Endodermal cell (in vitro differentiated cells): ENCODE results near the gene SLIT3. TPM values are rescaled to one million over a fixed set of nuclear protein-coding genes. Genes with fewer than 3 reads are reported as not detected.

Experiments used
- DNase-seq: peaks from one replicate; pipeline ENCODE4 v3.0.0-alpha.2; 2017
- H3K27ac ChIP-seq: 2 replicates; pipeline ENCODE4 v1.5.1; 2013; ENCODE audit warnings: mild to moderate bottlenecking, low read depth, low read length, moderate library complexity
- H3K27me3 ChIP-seq: 2 replicates; pipeline ENCODE4 v1.6.1; 2013; ENCODE audit warnings: mild to moderate bottlenecking, low read length, moderate library complexity; ENCODE audit not compliant: insufficient read depth, control insufficient read depth, poor library complexity, severe bottlenecking
- H3K36me3 ChIP-seq: 2 replicates; pipeline ENCODE4 v1.7.0; 2013; ENCODE audit warnings: mild to moderate bottlenecking, low read length, moderate library complexity; ENCODE audit not compliant: control insufficient read depth, insufficient read depth
- H3K4me1 ChIP-seq: one replicate; pipeline ENCODE4 v1.7.0; 2013; ENCODE audit warnings: low read length; ENCODE audit not compliant: control insufficient read depth, insufficient read depth
- H3K4me3 ChIP-seq: 2 replicates; pipeline ENCODE4 v1.5.1; 2013; ENCODE audit warnings: mild to moderate bottlenecking, low read length, moderate library complexity
- H3K9ac ChIP-seq: 2 replicates; pipeline ENCODE4 v1.6.1; 2013; ENCODE audit warnings: mild to moderate bottlenecking, low read length, moderate library complexity; ENCODE audit not compliant: poor library complexity, severe bottlenecking; ENCODE audit errors: extremely low read depth
- H3K9me3 ChIP-seq: 2 replicates; pipeline ENCODE4 v1.6.1; 2013; ENCODE audit warnings: mild to moderate bottlenecking, low read length, moderate library complexity; ENCODE audit not compliant: control insufficient read depth
- H3K27ac Mint-ChIP-seq: 2 replicates; pipeline ENCODE4 v1.8.0; 2020; ENCODE audit warnings: mixed read lengths
- H3K27me3 Mint-ChIP-seq: 2 replicates; pipeline ENCODE4 v1.8.0; 2021; ENCODE audit warnings: mild to moderate bottlenecking, mixed read lengths; ENCODE audit not compliant: insufficient read depth
- H3K36me3 Mint-ChIP-seq: 2 replicates; pipeline ENCODE4 v1.8.0; 2020; ENCODE audit warnings: low read depth, mixed read lengths
- H3K4me1 Mint-ChIP-seq: 2 replicates; pipeline ENCODE4 v1.8.0; 2020; ENCODE audit warnings: mixed read lengths
- H3K4me3 Mint-ChIP-seq: 2 replicates; pipeline ENCODE4 v1.8.0; 2020; ENCODE audit warnings: mild to moderate bottlenecking, moderate library complexity, mixed read lengths
- H3K9me3 Mint-ChIP-seq: 2 replicates; pipeline ENCODE4 v1.8.0; 2020; ENCODE audit warnings: mild to moderate bottlenecking, mixed read lengths
- CTCF ChIP-seq: fragments of 200-600 bp; sonication (generic); conservative IDR thresholded peaks from 2 replicates; pipeline ENCODE4 v1.5.0; 2021; ENCODE audit warnings: antibody characterized with exemption, mild to moderate bottlenecking
- WGBS, 2 experiments: methylation state at CpG; one replicate each; pipeline versions ENCODE4 v1.1.5 to v1.1.7; 2013; ENCODE audit warnings: missing lambda C conversion rate in 2 of 2, mixed read lengths in 1 of 2; ENCODE audit not compliant: insufficient coverage in 1 of 2, insufficient read length in 1 of 2; 5-methylcytosine and 5-hydroxymethylcytosine counted together
- total RNA-seq, 2 donors: library from RNA; stranded (reverse); fragmentation: NEBNext Ultra II Directional in 1 of 2; extraction: Animal tissue kit (Norgen Biotek cat#: 25700) in 1 of 2; gene quantifications; 2 replicates in 1 of 2; 3 replicates in 1 of 2; pipeline ENCODE4 v1.2.1, GENCODE V29; 2021

The SLIT3 gene
- total RNA-seq, 2 donors from 2014 or later, result 2.5 to 3.4 TPM

- no peak for TF ChIP-seq CTCF
- Histone ChIP-seq H3K4me1 (no peaks in the 10 kb centered on the region), H3K36me3 (no peaks in the 10 kb centered on the region), H3K27ac (no peak overlapping the region), H3K4me3 (no peak overlapping the region), H3K9ac (no peak overlapping the region), H3K27me3 (peaks cover 8% of the 10 kb centered on the region), H3K9me3 (no peaks in the 10 kb centered on the region)
- H3K4me3 Mint-ChIP-seq, result no peak overlapping the region
- 86 to 88% methylated on average over 4 to 6 of the region's 7 CpGs for WGBS, 2 experiments
- no peak overlapping the region for H3K27ac Mint-ChIP-seq
- DNase-seq, result no peak
- peaks cover 15% of the 10 kb centered on the region for H3K27me3 Mint-ChIP-seq
- H3K9me3 Mint-ChIP-seq, result no peaks in the 10 kb centered on the region
- H3K36me3 Mint-ChIP-seq, result no peaks in the 10 kb centered on the region
- no peaks in the 10 kb centered on the region for H3K4me1 Mint-ChIP-seq
Observed at GRCh38 chr5:169263591-169263990, 37.3 kb downstream of the SLIT3 start.

DNA sequence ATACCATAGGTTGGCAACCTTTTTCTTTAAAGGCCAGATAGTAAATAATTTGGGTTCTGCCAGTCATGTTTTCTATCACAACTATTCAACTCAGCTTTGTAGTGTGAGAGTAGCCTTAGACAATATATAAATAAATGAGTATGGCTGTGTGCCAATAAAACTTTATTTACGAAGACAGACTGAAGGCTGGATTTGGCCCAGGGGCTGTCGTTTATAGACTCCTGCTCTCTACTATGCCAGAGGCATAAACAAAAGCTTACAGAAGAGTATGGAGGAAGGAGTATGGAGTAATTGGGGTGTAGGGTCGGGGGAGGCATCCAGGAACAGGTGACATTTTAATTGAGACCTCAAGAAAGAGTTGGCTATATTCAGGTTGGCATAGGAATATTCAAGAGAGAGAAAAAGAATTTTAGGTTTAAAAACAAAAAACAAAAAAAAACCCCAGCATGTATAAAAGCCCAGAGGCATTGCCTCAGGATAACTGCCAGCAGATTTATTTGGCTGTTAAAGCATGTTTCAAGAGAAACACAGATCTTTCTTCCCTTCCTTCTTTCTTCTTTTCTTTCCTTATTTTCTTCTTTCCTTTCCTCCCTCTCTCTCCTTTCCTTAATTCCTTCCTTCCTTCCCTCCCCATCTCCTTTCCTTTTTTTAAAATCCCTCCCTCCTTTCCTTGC is 39.9 kb downstream of the SLIT3 start:
- Histone ChIP-seq H3K36me3 (no peaks in the 10 kb centered on the region), H3K27me3 (peaks cover 8% of the 10 kb centered on the region), H3K9me3 (no peaks in the 10 kb centered on the region), H3K27ac (no peak overlapping the region), H3K9ac (no peak overlapping the region), H3K4me1 (no peaks in the 10 kb centered on the region), H3K4me3 (no peak overlapping the region)
- Mint-ChIP-seq H3K36me3 (no peaks in the 10 kb centered on the region), H3K4me3 (no peak overlapping the region), H3K9me3 (no peaks in the 10 kb centered on the region), H3K27me3 (peaks cover 26% of the 10 kb centered on the region), H3K27ac (no peak overlapping the region), H3K4me1 (no peaks in the 10 kb centered on the region)
- no peak for DNase-seq
- WGBS, 2 experiments, result 83% methylated on average over 3 of the region's 3 CpGs; no CpG with 5 or more reads in 1 of the 2 experiments
- TF ChIP-seq CTCF, result no peak

DNA sequence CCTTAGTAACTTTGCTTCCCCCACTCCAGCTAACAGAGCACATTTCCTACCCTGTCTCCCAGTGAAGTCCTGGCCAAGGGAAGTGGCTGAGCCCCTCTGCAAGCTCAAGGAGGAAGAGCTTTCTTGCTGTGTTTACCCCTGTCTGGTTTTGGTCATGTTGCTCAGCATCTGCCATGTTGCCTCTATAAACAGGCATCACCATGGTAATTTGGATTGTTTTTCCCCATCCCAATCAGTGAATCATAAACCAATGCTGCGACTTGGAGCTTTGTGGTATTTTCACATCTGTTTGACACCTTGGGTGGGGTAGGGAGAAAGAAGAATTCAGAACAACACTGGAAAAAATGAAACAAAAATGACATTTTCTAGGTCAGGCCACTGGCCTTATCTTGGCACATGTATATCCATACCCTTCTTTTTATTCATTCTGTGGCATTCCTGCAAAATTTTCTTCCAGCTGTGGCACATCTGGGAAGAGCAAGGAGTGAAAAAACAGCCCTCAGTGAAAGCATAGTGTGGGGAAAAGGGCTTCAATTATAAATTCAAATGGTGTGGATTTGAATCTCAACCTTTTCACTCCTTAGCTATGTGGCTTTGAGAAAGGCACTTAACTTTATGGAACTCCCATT is 42.5 kb downstream of the SLIT3 start:
- Mint-ChIP-seq H3K4me3 (no peak overlapping the region), H3K9me3 (no peaks in the 10 kb centered on the region), H3K4me1 (no peaks in the 10 kb centered on the region), H3K27ac (no peak overlapping the region), H3K36me3 (no peaks in the 10 kb centered on the region), H3K27me3 (peaks cover 21% of the 10 kb centered on the region)
- H3K4me1 ChIP-seq, result no peaks in the 10 kb centered on the region
- TF ChIP-seq CTCF, result no peak
- no peak overlapping the region for H3K9ac ChIP-seq
- H3K9me3 ChIP-seq, result no peaks in the 10 kb centered on the region
- H3K36me3 ChIP-seq, result no peaks in the 10 kb centered on the region
- no peak for DNase-seq
- H3K27me3 ChIP-seq, result peaks cover 8% of the 10 kb centered on the region
- H3K27ac ChIP-seq, result no peak overlapping the region
- H3K4me3 ChIP-seq, result no peak overlapping the region
- WGBS, 2 experiments, result 94% methylated on average over 1 of the region's 1 CpG; no CpG with 5 or more reads in 1 of the 2 experiments
